Endothelial cell of umbilical vein (primary cell): ENCODE results near the gene DOCK8. TPM values are rescaled to one million over a fixed set of nuclear protein-coding genes. Genes with fewer than 3 reads are reported as not detected.

Experiments used
- BruUV-seq: library from RNA; stranded (reverse); fragments of 400-500 nt; replicated peaks from 2 replicates; lab custom pipeline; 2021; lab: Mats Ljungman, UMichigan
- CTCF ChIA-PET: fragments of 300-600, 350-600 bp; sonication (Branson Sonifier 250); formaldehyde crosslinking; loops from one replicate; lab custom pipeline; 2021; ENCODE audit warnings: antibody characterized with exemption, inconsistent platforms; lab: Charles Lee
- POLR2A ChIA-PET: fragments of 300-600, 350-600 bp; sonication (Branson Sonifier 250); formaldehyde crosslinking; loops from one replicate; lab custom pipeline; 2021; ENCODE audit warnings: antibody characterized with exemption, inconsistent platforms; lab: Charles Lee
- DNase-seq: peaks from one replicate; pipeline ENCODE4 v3.0.0-alpha.2; 2011; ENCODE audit warnings: low read depth, low spot score
- FAIRE-seq: peaks from 2 replicates; lab custom pipeline; 2011; peaks lifted over from hg19 to GRCh38; lab: Jason Lieb, UNC
- H2AFZ ChIP-seq: 2 replicates; pipeline ENCODE4 v1.6.0; 2012; ENCODE audit warnings: low read depth, low read length, control low read depth, inconsistent platforms
- H3K27ac ChIP-seq: 2 replicates; pipeline ENCODE4 v1.5.1; 2011; ENCODE audit warnings: low read depth, mild to moderate bottlenecking, control low read depth, low read length, moderate library complexity; ENCODE audit not compliant: insufficient read depth
- H3K27me3 ChIP-seq, 2 experiments: 2 replicates each; pipeline versions ENCODE4 v1.6.0 to v1.6.1; 2011; ENCODE audit warnings: low read length in 2 of 2, mixed read lengths in 1 of 2; ENCODE audit not compliant: control insufficient read depth in 2 of 2, insufficient read depth in 2 of 2
- H3K36me3 ChIP-seq, 2 experiments: 2 replicates in 1 of 2; 3 replicates in 1 of 2; pipeline ENCODE4 v1.5.1; 2011; ENCODE audit warnings: low read length in 2 of 2, mild to moderate bottlenecking in 1 of 2, moderate library complexity in 1 of 2; ENCODE audit not compliant: control insufficient read depth in 2 of 2, insufficient read depth in 2 of 2; ENCODE audit errors: extremely low read depth in 1 of 2
- H3K4me1 ChIP-seq: 3 replicates; pipeline ENCODE4 v1.5.1; 2011; ENCODE audit warnings: mild to moderate bottlenecking, low read length; ENCODE audit not compliant: control insufficient read depth, insufficient read depth; ENCODE audit errors: extremely low read depth
- H3K4me2 ChIP-seq: 2 replicates; pipeline ENCODE4 v1.6.1; 2011; ENCODE audit warnings: low read length, control low read depth, mixed read lengths; ENCODE audit not compliant: insufficient read depth
- H3K4me3 ChIP-seq, 3 experiments: fragments of 200-600 bp in 1 of 3; sonication (generic), shearing (Covaris generic) in 1 of 3; replicated peaks in 1 of 3; 2 replicates each; pipeline ENCODE4 v1.5.1; 2011 to 2016; ENCODE audit warnings: control low read depth in 3 of 3, low read length in 3 of 3, mild to moderate bottlenecking in 2 of 3, inconsistent platforms in 1 of 3, low read depth in 1 of 3, moderate library complexity in 1 of 3; ENCODE audit not compliant: insufficient read depth in 1 of 3
- H3K79me2 ChIP-seq: 2 replicates; pipeline ENCODE4 v1.6.0; 2012; ENCODE audit warnings: low read length, inconsistent platforms; ENCODE audit not compliant: control insufficient read depth, insufficient read depth
- H3K9ac ChIP-seq: replicated peaks from 2 replicates; pipeline ENCODE3; 2011; ENCODE audit warnings: low read length, control low read depth; ENCODE audit not compliant: insufficient read depth; ENCODE audit errors: extremely low read depth
- H3K9me1 ChIP-seq: replicated peaks from 3 replicates; pipeline ENCODE4 v1.6.0; 2011; ENCODE audit warnings: mild to moderate bottlenecking, low read length; ENCODE audit not compliant: control insufficient read depth, insufficient read depth; ENCODE audit errors: extremely low read depth
- H3K9me3 ChIP-seq: replicated peaks from 2 replicates; pipeline ENCODE4 v1.5.1; 2012; ENCODE audit warnings: low read length, inconsistent platforms; ENCODE audit not compliant: control insufficient read depth, insufficient read depth
- H4K20me1 ChIP-seq: replicated peaks from 2 replicates; pipeline ENCODE3; 2011; ENCODE audit warnings: mild to moderate bottlenecking, low read length; ENCODE audit not compliant: control insufficient read depth, insufficient read depth; ENCODE audit errors: extremely low read depth
- CTCF ChIP-seq, 2 donors: IDR thresholded peaks; 1 replicate in 1 of 2; 2 replicates in 1 of 2; pipeline ENCODE4 v1.5.1; 2011; ENCODE audit warnings: low read length in 2 of 2, mild to moderate bottlenecking in 2 of 2, moderate library complexity in 2 of 2, control low read depth in 1 of 2, inconsistent platforms in 1 of 2, low read depth in 1 of 2; ENCODE audit not compliant: insufficient read depth in 1 of 2; ENCODE audit errors: extremely low read depth in 1 of 2
- EZH2 ChIP-seq: IDR thresholded peaks from 2 replicates; pipeline ENCODE4 v1.6.1; 2012; ENCODE audit warnings: borderline replicate concordance, low read depth, mild to moderate bottlenecking, moderate library complexity, low read length, inconsistent platforms; ENCODE audit not compliant: severe bottlenecking
- FOS ChIP-seq: IDR thresholded peaks from 2 replicates; pipeline ENCODE4 v1.6.1; 2011; ENCODE audit warnings: mild to moderate bottlenecking, low read length, moderate library complexity, borderline replicate concordance; ENCODE audit not compliant: insufficient read depth
- GATA2 ChIP-seq: IDR thresholded peaks from 2 replicates; pipeline ENCODE4 v1.7.0; 2011; ENCODE audit warnings: low read depth, mild to moderate bottlenecking, moderate library complexity, mixed read lengths, low read length; ENCODE audit not compliant: insufficient read length, insufficient read depth
- JUN ChIP-seq: IDR thresholded peaks from 2 replicates; pipeline ENCODE4 v1.6.1; 2011; ENCODE audit warnings: borderline replicate concordance, low read depth; ENCODE audit not compliant: insufficient read length, insufficient read depth
- MAX ChIP-seq: IDR thresholded peaks from 2 replicates; pipeline ENCODE4 v1.6.1; 2011; ENCODE audit not compliant: insufficient read depth, insufficient read length
- MYC ChIP-seq: IDR thresholded peaks from one replicate; pipeline ENCODE4 v1.6.1; 2011; ENCODE audit warnings: mild to moderate bottlenecking, low read depth, low read length
- POLR2A ChIP-seq: IDR thresholded peaks from 2 replicates; pipeline ENCODE4 v1.6.1; 2012; ENCODE audit warnings: low read depth, mild to moderate bottlenecking, control low read depth, low read length
- POLR2AphosphoS5 ChIP-seq: IDR thresholded peaks from 2 replicates; pipeline ENCODE4 v1.6.1; 2012; ENCODE audit warnings: low read depth, mild to moderate bottlenecking, control low read depth, low read length, moderate library complexity; ENCODE audit not compliant: insufficient read depth
- dilution Hi-C: fragments of 300-500 bp; cut with MboI; formaldehyde crosslinking; loops from one replicate; pipeline ENCODE4 v1.15.0; 2019; ENCODE audit warnings: low sequenced_read_pairs; ENCODE audit not compliant: extremely low pct_ligation_motif_present
- intact Hi-C: fragments of 100-400 bp; cut with micrococcal nuclease; formaldehyde crosslinking; loops from one replicate; pipeline ENCODE4 v1.10.0; 2022
- polyA plus RNA-seq, 4 experiments: library from polyadenylated mRNA; depleted of rRNA in 3 of 4; stranded (reverse) in 3 of 4; unstranded in 1 of 4; fragments of >200 nt; gene quantifications; 2 replicates each; pipeline versions ENCODE4 v1.2.1 to v1.2.3, GENCODE V29; 2011 to 2012; ENCODE audit warnings: missing spikeins in 1 of 4
- total RNA-seq: library from RNA; stranded (reverse); gene quantifications from 2 replicates; pipeline ENCODE4 v1.2.3, GENCODE V29; 2021

The DOCK8 gene
- total and polyA plus RNA-seq, 2 donors (not counting 3 experiments of a cell fraction or from before 2014, with no cell fraction given), result 0.54 to 1.3 TPM

DNA sequence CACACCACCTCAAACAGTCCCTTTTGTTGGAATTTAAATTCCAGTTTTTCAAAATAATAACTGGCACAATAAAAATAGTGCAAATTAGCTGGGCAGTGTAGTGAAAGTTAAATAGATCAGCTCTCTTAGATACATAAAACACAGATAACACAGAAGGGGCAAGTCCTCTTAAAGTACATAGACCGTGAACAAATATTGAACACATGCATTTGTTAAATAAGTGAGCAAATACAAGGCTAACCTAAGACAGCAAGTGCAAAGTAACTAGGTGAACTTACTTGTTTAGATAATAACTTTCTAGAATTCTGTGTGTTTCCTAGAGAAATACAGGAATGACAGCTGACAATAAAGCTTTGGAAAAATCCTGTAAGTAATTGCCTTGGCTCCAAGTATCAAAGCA lies 280.1 kb downstream of the DOCK8 start:
- TF ChIP-seq GATA2 (no peak), MYC (no peak), POLR2A (no peak), EZH2 (no peak), CTCF (IDR thresholded peaks at IDR 0.05; ENCODE audit: extremely low read depth in 1 of 2, insufficient read depth in 1 of 2, low read depth in 1 of 2, low read length in 2 of 2) (no peak), POLR2AphosphoS5 (no peak), JUN (no peak), MAX (no peak), FOS (no peak)
- Histone ChIP-seq H3K4me2 (no peak overlapping the region), H2AFZ (no peak overlapping the region), H3K4me1 (peaks cover 5% of the 10 kb centered on the region), H3K9ac (no peak overlapping the region), H4K20me1 (no peaks in the 10 kb centered on the region), H3K36me3 (no peaks in the 10 kb centered on the region), H3K27ac (no peak overlapping the region), H3K9me3 (no peaks in the 10 kb centered on the region), H3K79me2 (no peaks in the 10 kb centered on the region), H3K27me3 (peaks cover 6 to 9% of the 10 kb centered on the region in 2 experiments), H3K4me3 (no peak overlapping the region), H3K9me1 (no peaks in the 10 kb centered on the region)
- ChIA-PET CTCF (interaction anchor here (1.4 to 1.7 kb wide), 3 partner anchors 9 to 38 kb away, joined by 3 to 7 read pairs (median 3); partner anchors contain the start of gene KANK1), POLR2A (no interaction called here)
- no TSS peak for BruUV-seq
- dilution Hi-C loops, result no loop called here
- DNase-seq (no peak), FAIRE-seq (no peak)
- intact Hi-C loops, result no loop called here
